Tibial artery (tissue), 4 donors: Measurements from ENCODE around the gene AFF3.

Experiments used
- DNase-seq, 2 donors: peaks; one replicate each; pipeline ENCODE4 v3.0.0-alpha.2; 2019
- H3K27ac ChIP-seq, 2 donors: fragments of 200-600 bp; sonication (generic) in 1 of 2; 1 replicate in 1 of 2; 2 replicates in 1 of 2; pipeline ENCODE4 v1.5.1; 2018 to 2019; ENCODE audit warnings: mild to moderate bottlenecking in 1 of 2
- H3K27me3 ChIP-seq, 2 donors: fragments of 200-600 bp; sonication (generic) in 1 of 2; one replicate each; pipeline versions ENCODE4 v1.5.1 to v1.6.0; 2016 to 2019
- H3K36me3 ChIP-seq, 3 donors: fragments of 200-600 bp; sonication (generic) in 2 of 3; one replicate each; pipeline ENCODE4 v1.5.1; 2016 to 2019; ENCODE audit warnings: mild to moderate bottlenecking in 2 of 3
- H3K4me1 ChIP-seq, 4 donors: fragments of 200-600 bp; sonication (generic) in 2 of 4; 1 replicate in 3 of 4; 2 replicates in 1 of 4; pipeline ENCODE4 v1.5.1; 2016 to 2019
- H3K4me3 ChIP-seq, 2 donors: fragments of 200-600 bp; sonication (generic) in 1 of 2; 1 replicate in 1 of 2; 2 replicates in 1 of 2; pipeline ENCODE4 v1.5.1; 2018 to 2019; ENCODE audit warnings: mild to moderate bottlenecking in 2 of 2
- H3K9me3 ChIP-seq, 3 donors: fragments of 200-600 bp; sonication (generic) in 1 of 3; one replicate each; pipeline ENCODE4 v1.5.1; 2016 to 2019
- intact Hi-C: fragments of 100-400 bp; cut with DNase I; formaldehyde crosslinking; loops from one replicate; pipeline ENCODE4 v1.15.0; 2023; ENCODE audit warnings: low total_unique reads
- TF ChIP-seq, protein P1 (sequence below), 2 experiments: fragments of 200-600 bp in 1 of 2; fragments of 450-650 bp in 1 of 2; IDR thresholded peaks; one replicate each; pipeline ENCODE4 v1.5.1; 2017 to 2019; ENCODE audit warnings: antibody characterized with exemption in 2 of 2, mild to moderate bottlenecking in 1 of 2, moderate library complexity in 1 of 2

The AFF3 gene

DNA sequence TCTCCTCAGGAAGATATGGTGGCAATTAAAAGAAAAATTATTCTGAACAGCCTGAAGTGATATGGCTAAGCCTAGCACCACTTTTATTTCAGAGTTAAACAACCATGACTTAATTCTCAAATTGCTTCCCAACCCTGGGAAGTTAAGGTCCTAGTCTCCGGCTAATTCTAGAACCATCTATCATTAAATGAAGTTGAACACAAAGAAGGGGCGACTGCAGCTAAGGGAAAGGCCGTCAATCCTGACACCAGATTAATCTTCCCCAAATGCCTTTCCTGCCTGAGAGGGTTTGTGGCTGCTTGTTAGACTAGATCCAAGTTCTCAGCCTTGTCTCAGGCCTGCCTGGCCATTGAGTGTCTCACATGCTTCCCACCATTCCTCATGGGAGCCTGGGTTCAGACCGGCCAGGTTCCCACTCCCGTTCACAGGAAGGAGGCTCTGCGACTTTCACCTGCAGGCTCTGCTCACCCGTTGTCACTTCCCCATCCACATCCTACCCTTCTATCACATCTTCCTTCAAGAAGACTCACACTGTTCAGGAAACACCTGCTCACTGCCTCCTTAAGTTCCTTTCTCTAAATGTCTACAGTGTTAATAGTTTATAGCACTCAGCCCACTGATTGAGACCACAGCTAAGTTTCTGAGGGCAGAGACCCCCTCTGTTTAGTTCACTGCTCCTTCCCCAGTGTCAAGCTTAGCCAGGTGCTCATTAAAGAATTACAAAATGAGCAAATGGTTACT lies 369.6 kb downstream of the AFF3 start:
- Histone ChIP-seq H3K36me3 (no peaks in the 10 kb centered on the region), H3K27ac (no peak overlapping the region), H3K4me1 (peaks cover 0 to 6% (median 0%) of the 10 kb centered on the region in 4 donors), H3K27me3 (no peaks in the 10 kb centered on the region), H3K4me3 (no peak overlapping the region), H3K9me3 (no peaks in the 10 kb centered on the region)
- TF ChIP-seq, protein P1, sequence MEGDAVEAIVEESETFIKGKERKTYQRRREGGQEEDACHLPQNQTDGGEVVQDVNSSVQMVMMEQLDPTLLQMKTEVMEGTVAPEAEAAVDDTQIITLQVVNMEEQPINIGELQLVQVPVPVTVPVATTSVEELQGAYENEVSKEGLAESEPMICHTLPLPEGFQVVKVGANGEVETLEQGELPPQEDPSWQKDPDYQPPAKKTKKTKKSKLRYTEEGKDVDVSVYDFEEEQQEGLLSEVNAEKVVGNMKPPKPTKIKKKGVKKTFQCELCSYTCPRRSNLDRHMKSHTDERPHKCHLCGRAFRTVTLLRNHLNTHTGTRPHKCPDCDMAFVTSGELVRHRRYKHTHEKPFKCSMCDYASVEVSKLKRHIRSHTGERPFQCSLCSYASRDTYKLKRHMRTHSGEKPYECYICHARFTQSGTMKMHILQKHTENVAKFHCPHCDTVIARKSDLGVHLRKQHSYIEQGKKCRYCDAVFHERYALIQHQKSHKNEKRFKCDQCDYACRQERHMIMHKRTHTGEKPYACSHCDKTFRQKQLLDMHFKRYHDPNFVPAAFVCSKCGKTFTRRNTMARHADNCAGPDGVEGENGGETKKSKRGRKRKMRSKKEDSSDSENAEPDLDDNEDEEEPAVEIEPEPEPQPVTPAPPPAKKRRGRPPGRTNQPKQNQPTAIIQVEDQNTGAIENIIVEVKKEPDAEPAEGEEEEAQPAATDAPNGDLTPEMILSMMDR (IDR thresholded peaks at IDR 0.05): no peak
- intact Hi-C loops: no loop called here
- no peak for DNase-seq

- Histone ChIP-seq H3K9me3 (no peaks in the 10 kb centered on the region), H3K36me3 (no peaks in the 10 kb centered on the region), H3K27ac (no peak overlapping the region), H3K27me3 (no peaks in the 10 kb centered on the region), H3K4me3 (no peak overlapping the region), H3K4me1 (peaks cover 0 to 5% (median 0%) of the 10 kb centered on the region in 4 donors)
- DNase-seq: peak in 1 of 2 donors; percentile 36
- intact Hi-C loops: no loop called here
- TF ChIP-seq, protein P1 (IDR thresholded peaks at IDR 0.05): no peak
Observed at GRCh38 chr2:99771681-99772333, 370.6 kb downstream of the AFF3 start.

DNA sequence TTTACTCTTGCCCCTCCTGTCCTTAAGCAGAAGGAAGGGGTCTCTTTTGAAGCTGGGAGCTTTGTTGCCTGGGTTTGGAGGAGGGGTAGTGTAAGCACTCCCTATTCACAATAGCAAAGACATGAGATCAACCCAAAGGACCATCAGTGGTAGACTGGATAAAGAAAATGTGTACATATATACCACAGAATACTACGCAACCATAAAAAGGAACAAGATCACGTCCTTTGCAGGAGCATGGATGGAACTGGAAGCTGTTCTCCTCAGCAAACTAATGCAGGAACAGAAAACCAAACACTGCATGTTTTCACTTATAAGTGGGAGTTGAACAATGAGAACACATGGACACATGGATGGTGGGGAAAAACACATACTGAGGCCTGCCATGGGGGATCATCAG lies 371.5 kb downstream of the AFF3 start:
- DNase-seq: no peak
- Histone ChIP-seq H3K36me3 (no peaks in the 10 kb centered on the region), H3K4me1 (no peaks in the 10 kb centered on the region), H3K9me3 (no peaks in the 10 kb centered on the region), H3K4me3 (no peak overlapping the region), H3K27ac (no peak overlapping the region), H3K27me3 (no peaks in the 10 kb centered on the region)
- intact Hi-C loops: no loop called here
- TF ChIP-seq, protein P1 (IDR thresholded peaks at IDR 0.05): no peak

DNA sequence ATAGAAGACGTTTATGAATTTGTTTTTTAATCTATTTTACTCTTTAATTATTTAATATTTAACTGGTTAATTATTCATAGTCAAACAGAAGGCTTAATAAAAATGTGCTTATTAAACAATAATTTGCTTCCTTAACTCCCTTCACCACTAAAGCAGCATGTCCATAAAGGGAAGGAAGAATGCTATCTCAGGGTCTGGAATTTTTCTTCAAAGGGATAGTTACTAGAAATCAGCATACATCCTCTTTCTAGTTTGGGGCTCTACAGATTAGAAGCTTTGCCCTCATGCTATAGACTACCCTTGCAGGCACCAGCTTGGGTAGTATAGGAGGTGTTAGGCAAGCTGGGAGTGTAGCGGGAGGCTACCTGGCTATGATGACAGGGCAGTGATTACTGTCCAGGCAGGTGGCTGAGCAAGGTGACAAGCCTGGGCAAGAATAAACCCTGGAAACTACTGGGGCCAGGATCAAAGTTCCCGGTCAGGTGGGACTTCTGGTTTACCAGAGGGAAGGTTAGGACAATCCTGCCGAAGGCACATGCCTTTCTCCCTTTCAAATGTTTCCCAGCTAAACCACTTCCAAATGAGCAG lies 376.6 kb downstream of the AFF3 start:
- H3K9me3 ChIP-seq: no peaks in the 10 kb centered on the region
- intact Hi-C loops: no loop called here
- H3K27ac ChIP-seq: no peak overlapping the region
- H3K4me3 ChIP-seq: no peak overlapping the region
- TF ChIP-seq, protein P1 (IDR thresholded peaks at IDR 0.05): no peak
- H3K4me1 ChIP-seq: no peaks in the 10 kb centered on the region
- H3K27me3 ChIP-seq: no peaks in the 10 kb centered on the region
- H3K36me3 ChIP-seq: no peaks in the 10 kb centered on the region
- no peak for DNase-seq

- Histone ChIP-seq H3K36me3 (no peaks in the 10 kb centered on the region), H3K4me1 (no peaks in the 10 kb centered on the region), H3K4me3 (no peak overlapping the region), H3K27ac (no peak overlapping the region), H3K9me3 (no peaks in the 10 kb centered on the region), H3K27me3 (no peaks in the 10 kb centered on the region)
- TF ChIP-seq, protein P1 (IDR thresholded peaks at IDR 0.05): no peak
- no peak for DNase-seq
- intact Hi-C loops: no loop called here
Observed at GRCh38 chr2:99763764-99764163, 378.6 kb downstream of the AFF3 start.
